GM12864 (cell line): Measurements from ENCODE around the gene NSD1.

ENCODE experiments used
- DNase-seq: peaks from one replicate; pipeline ENCODE4 v3.0.0-alpha.2; 2011; ENCODE audit warnings: low read depth
- H3K4me3 ChIP-seq: 2 replicates; pipeline ENCODE4 v1.5.1; 2011; ENCODE audit warnings: mild to moderate bottlenecking, low read depth, low read length, control low read depth
- CTCF ChIP-seq: IDR thresholded peaks from 2 replicates; pipeline ENCODE4 v1.5.1; 2011; ENCODE audit warnings: low read depth, mild to moderate bottlenecking, moderate library complexity, low read length, control low read depth, inconsistent platforms; ENCODE audit errors: missing control alignments

NSD1 gene

GRCh38 chr5:177222269-177222668 lies 88.7 kb downstream of the NSD1 start:
- DNase-seq: no peak
- H3K4me3 ChIP-seq: no peak overlapping the region
- TF ChIP-seq CTCF: no peak

- H3K4me3 ChIP-seq: no peak overlapping the region
- DNase-seq: no peak
- TF ChIP-seq CTCF: no peak
These were observed 92.2 kb downstream of the NSD1 start for GRCh38 chr5:177225798-177226197.

- no peak for DNase-seq
- H3K4me3 ChIP-seq: no peak overlapping the region
- TF ChIP-seq CTCF: no peak
These were observed 93.3 kb downstream of the NSD1 start for GRCh38 chr5:177226860-177227259.

GRCh38 chr5:177228751-177229150 lies 95.2 kb downstream of the NSD1 start:
- no peak for TF ChIP-seq CTCF
- no peak overlapping the region for H3K4me3 ChIP-seq
- no peak for DNase-seq

- DNase-seq: no peak
- H3K4me3 ChIP-seq: no peak overlapping the region
- no peak for TF ChIP-seq CTCF
These were observed 97.1 kb downstream of the NSD1 start for GRCh38 chr5:177230660-177231059.

GRCh38 chr5:177231479-177232250 lies 98.1 kb downstream of the NSD1 start:
- DNase-seq: no peak
- no peak for TF ChIP-seq CTCF
- no peak overlapping the region for H3K4me3 ChIP-seq

- H3K4me3 ChIP-seq: no peak overlapping the region
- TF ChIP-seq CTCF: no peak
- no peak for DNase-seq
These were observed 98.8 kb downstream of the NSD1 start for GRCh38 chr5:177232358-177232757.
